HEK293 (cell line): ENCODE data around the gene GPR148.

Experiments used
- REPIN1 ChIP-seq: fragments of 450-650 bp; formaldehyde crosslinking; IDR thresholded peaks from 2 replicates; pipeline ENCODE4 v1.5.1; 2017; ENCODE audit warnings: missing biosample characterization, missing genetic modification characterization, low read depth
- TF ChIP-seq, protein P1 (sequence below): fragments of 450-650 bp; formaldehyde crosslinking; IDR thresholded peaks from 2 replicates; pipeline ENCODE4 v1.5.1; 2016; ENCODE audit warnings: missing biosample characterization, missing genetic modification characterization

DNA sequence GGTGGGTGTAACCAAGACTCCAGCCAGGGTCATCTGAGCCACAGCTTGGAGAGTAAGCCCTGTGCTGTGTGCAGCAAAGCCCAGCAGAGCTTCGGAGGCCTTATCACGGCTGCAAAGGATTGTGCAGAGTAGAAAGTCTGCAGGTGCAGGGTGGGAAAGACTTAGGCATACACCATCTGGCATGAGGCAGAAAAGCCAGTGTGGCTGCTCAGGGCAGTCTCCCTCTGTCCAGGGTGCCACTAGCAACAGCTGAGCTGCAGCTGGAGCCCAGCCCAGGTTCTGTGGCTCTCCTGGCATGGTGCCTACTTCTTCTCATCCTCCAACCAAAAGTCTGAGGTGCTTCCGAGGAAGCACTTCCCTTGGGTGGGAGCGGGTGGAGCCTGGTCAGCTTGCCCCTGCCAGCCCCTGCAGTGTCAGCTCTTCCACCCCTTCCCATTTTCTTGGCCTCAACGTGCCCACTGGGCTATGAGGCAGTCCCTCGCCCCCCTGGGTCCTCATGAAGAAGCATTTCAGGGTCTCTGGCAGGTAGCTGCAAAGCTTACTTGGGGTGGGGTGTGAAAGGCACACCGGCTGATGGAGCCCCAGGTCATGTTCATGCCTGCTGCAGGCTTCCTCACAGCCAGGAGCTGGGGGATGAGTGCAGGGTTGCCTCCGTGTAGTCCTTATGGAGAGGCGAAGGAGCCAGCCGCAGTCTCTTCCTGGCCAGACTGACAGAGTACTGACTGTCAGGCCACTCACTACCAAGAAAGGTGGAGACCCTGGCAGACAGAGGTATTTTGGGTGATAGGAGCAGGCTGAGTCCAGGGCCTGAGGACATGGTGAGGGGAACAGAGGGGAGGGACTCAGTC, 31.3 kb downstream of the GPR148 start:
- TF ChIP-seq, protein P1, sequence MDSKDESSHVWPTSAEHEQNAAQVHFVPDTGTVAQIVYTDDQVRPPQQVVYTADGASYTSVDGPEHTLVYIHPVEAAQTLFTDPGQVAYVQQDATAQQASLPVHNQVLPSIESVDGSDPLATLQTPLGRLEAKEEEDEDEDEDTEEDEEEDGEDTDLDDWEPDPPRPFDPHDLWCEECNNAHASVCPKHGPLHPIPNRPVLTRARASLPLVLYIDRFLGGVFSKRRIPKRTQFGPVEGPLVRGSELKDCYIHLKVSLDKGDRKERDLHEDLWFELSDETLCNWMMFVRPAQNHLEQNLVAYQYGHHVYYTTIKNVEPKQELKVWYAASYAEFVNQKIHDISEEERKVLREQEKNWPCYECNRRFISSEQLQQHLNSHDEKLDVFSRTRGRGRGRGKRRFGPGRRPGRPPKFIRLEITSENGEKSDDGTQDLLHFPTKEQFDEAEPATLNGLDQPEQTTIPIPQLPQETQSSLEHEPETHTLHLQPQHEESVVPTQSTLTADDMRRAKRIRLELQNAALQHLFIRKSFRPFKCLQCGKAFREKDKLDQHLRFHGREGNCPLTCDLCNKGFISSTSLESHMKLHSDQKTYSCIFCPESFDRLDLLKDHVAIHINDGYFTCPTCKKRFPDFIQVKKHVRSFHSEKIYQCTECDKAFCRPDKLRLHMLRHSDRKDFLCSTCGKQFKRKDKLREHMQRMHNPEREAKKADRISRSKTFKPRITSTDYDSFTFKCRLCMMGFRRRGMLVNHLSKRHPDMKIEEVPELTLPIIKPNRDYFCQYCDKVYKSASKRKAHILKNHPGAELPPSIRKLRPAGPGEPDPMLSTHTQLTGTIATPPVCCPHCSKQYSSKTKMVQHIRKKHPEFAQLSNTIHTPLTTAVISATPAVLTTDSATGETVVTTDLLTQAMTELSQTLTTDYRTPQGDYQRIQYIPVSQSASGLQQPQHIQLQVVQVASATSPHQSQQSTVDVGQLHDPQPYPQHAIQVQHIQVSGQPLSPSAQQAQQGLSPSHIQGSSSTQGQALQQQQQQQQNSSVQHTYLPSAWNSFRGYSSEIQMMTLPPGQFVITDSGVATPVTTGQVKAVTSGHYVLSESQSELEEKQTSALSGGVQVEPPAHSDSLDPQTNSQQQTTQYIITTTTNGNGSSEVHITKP (tag by site-specific recombination) = no peak
- TF ChIP-seq REPIN1 (tag by site-specific recombination) = no peak
